Left ventricle myocardium inferior (tissue), 1 donor: ENCODE data around the gene PPP2R5B. TPM values are rescaled to one million over a fixed set of nuclear protein-coding genes. Genes with fewer than 3 reads are reported as not detected.

Experiments used
- DNase-seq: peaks from one replicate; pipeline ENCODE4 v3.0.0-alpha.2; 2020
- H3K27ac ChIP-seq: fragments of 200-600 bp; replicated peaks from 2 replicates; pipeline ENCODE4 v1.8.0; 2021
- H3K27me3 ChIP-seq: fragments of 200-600 bp; 2 replicates; pipeline ENCODE4 v1.8.0; 2021; ENCODE audit warnings: low read depth
- H3K36me3 ChIP-seq: fragments of 200-600 bp; 2 replicates; pipeline ENCODE4 v1.8.0; 2021
- H3K4me1 ChIP-seq: fragments of 200-600 bp; 2 replicates; pipeline ENCODE4 v1.8.0; 2021
- H3K4me3 ChIP-seq: fragments of 200-600 bp; 2 replicates; pipeline ENCODE4 v1.8.0; 2021; ENCODE audit warnings: mild to moderate bottlenecking, moderate library complexity
- H3K9me3 ChIP-seq: fragments of 200-600 bp; replicated peaks from 2 replicates; pipeline ENCODE4 v1.8.0; 2021
- CTCF ChIP-seq: fragments of 200-600 bp; IDR thresholded peaks from 2 replicates; pipeline ENCODE4 v1.8.0; 2021; ENCODE audit warnings: antibody characterized with exemption, mild to moderate bottlenecking, borderline replicate concordance
- intact Hi-C: fragments of 100-400 bp; cut with micrococcal nuclease; formaldehyde crosslinking; loops from one replicate; pipeline ENCODE4 v1.11.0; 2022
- total RNA-seq: library from RNA; stranded (reverse); fragmentation: NEBNext Ultra II Directional; extraction: Animal tissue kit (Norgen Biotek cat#: 25700); gene quantifications from one replicate; pipeline ENCODE4 v1.2.1, GENCODE V29; 2021
- donor health status: DM: no; HTN: yes; CAD: no; lungs with severe emphysema.

Gene PPP2R5B
- total RNA-seq, 1 donor from 2014 or later, result 22.5 TPM

- intact Hi-C loops, result no loop called here
- Histone ChIP-seq H3K36me3 (no peaks in the 10 kb centered on the region), H3K4me3 (peak overlapping the region; percentile 49), H3K9me3 (no peaks in the 10 kb centered on the region), H3K27me3 (no peaks in the 10 kb centered on the region), H3K4me1 (peaks cover 39% of the 10 kb centered on the region), H3K27ac (peak overlapping the region; percentile 76)
- no peak for DNase-seq
- TF ChIP-seq CTCF, result no peak
These were observed 37.2 kb upstream of the PPP2R5B start for GRCh38 chr11:64887234-64887756.

GRCh38 chr11:64887757-64888405 lies 36.6 kb upstream of the PPP2R5B start:
- Histone ChIP-seq H3K4me1 (peaks cover 45% of the 10 kb centered on the region), H3K27ac (peak overlapping the region; percentile 76), H3K9me3 (no peaks in the 10 kb centered on the region), H3K27me3 (no peaks in the 10 kb centered on the region), H3K4me3 (peak overlapping the region; percentile 49), H3K36me3 (no peaks in the 10 kb centered on the region)
- peak; percentile 85 for DNase-seq
- intact Hi-C loops, result no loop called here
- peak; percentile 99 for TF ChIP-seq CTCF

GRCh38 chr11:64888406-64888728 lies 36.1 kb upstream of the PPP2R5B start:
- peak overlapping the region; percentile 76 for H3K27ac ChIP-seq
- DNase-seq, result no peak
- H3K9me3 ChIP-seq, result no peaks in the 10 kb centered on the region
- no peaks in the 10 kb centered on the region for H3K36me3 ChIP-seq
- H3K4me1 ChIP-seq, result peaks cover 50% of the 10 kb centered on the region
- H3K27me3 ChIP-seq, result no peaks in the 10 kb centered on the region
- TF ChIP-seq CTCF, result no peak
- intact Hi-C loops, result no loop called here
- peak overlapping the region; percentile 49 for H3K4me3 ChIP-seq

- Histone ChIP-seq H3K27ac (peak overlapping the region; percentile 79), H3K4me1 (peaks cover 55% of the 10 kb centered on the region), H3K36me3 (no peaks in the 10 kb centered on the region), H3K9me3 (no peaks in the 10 kb centered on the region), H3K4me3 (no peak overlapping the region), H3K27me3 (no peaks in the 10 kb centered on the region)
- no peak for DNase-seq
- no peak for TF ChIP-seq CTCF
- intact Hi-C loops, result no loop called here
These were observed 35.6 kb upstream of the PPP2R5B start for GRCh38 chr11:64888729-64889511.

GRCh38 chr11:64890522-64890939 lies 34.0 kb upstream of the PPP2R5B start:
- Histone ChIP-seq H3K27me3 (no peaks in the 10 kb centered on the region), H3K4me1 (peaks cover 63% of the 10 kb centered on the region), H3K9me3 (no peaks in the 10 kb centered on the region), H3K36me3 (peaks cover 4% of the 10 kb centered on the region), H3K27ac (peak overlapping the region; percentile 79), H3K4me3 (no peak overlapping the region)
- DNase-seq, result no peak
- intact Hi-C loops, result no loop called here
- TF ChIP-seq CTCF, result no peak
